Activated B cell treated with CpG ODN at 0.5 μM for 24 hours (primary cell): Measurements from ENCODE around the gene DAO. TPM values are rescaled to one million over a fixed set of nuclear protein-coding genes. Genes with fewer than 3 reads are reported as not detected.
"Not testable (repeated sequence)": the region's sequence is repeated elsewhere in the genome, so short reads cannot be mapped to it uniquely, and the experiment has no call there.

Experiments
- ATAC-seq: fragments of 200-7000 bp; cut with Tn5 transposase; one replicate; pipeline ENCODE4 v1.10.0; 2021; ENCODE audit warnings: low read depth, mild to moderate bottlenecking, moderate library complexity
- CTCF ChIA-PET: fragments of 350-600 bp; sonication (Branson Sonifier 250); formaldehyde crosslinking; loops from one replicate; lab custom pipeline; 2021; ENCODE audit warnings: antibody characterized with exemption; lab: Charles Lee
- POLR2A ChIA-PET: fragments of 350-600 bp; sonication (Branson Sonifier 250); formaldehyde crosslinking; loops from one replicate; lab custom pipeline; 2021; ENCODE audit warnings: antibody characterized with exemption; lab: Charles Lee
- DNase-seq: peaks from one replicate; pipeline ENCODE4 v3.0.0; 2022
- H3K27ac Mint-ChIP-seq: one replicate; pipeline ENCODE4 v1.8.0; 2020; ENCODE audit warnings: mixed read lengths
- H3K27me3 Mint-ChIP-seq: one replicate; pipeline ENCODE4 v1.8.0; 2021; ENCODE audit warnings: mixed read lengths
- H3K36me3 Mint-ChIP-seq: one replicate; pipeline ENCODE4 v1.8.0; 2021; ENCODE audit warnings: low read depth, mixed read lengths
- H3K4me1 Mint-ChIP-seq: one replicate; pipeline ENCODE4 v1.8.0; 2021; ENCODE audit warnings: mixed read lengths
- H3K4me3 Mint-ChIP-seq: one replicate; pipeline ENCODE4 v1.8.0; 2020; ENCODE audit warnings: mild to moderate bottlenecking, mixed read lengths
- H3K9me3 Mint-ChIP-seq: one replicate; pipeline ENCODE4 v1.8.0; 2020; ENCODE audit warnings: mixed read lengths
- CTCF ChIP-seq: fragments of 200-600 bp; IDR thresholded peaks from one replicate; pipeline ENCODE4 v1.8.0; 2022; ENCODE audit warnings: antibody characterized with exemption, mild to moderate bottlenecking
- intact Hi-C: fragments of 100-400 bp; cut with micrococcal nuclease; formaldehyde crosslinking; loops from one replicate; pipeline ENCODE4 v1.15.1; 2024
- total RNA-seq: library from RNA; stranded (reverse); gene quantifications from 2 replicates; pipeline ENCODE4 v1.2.3, GENCODE V29; 2022

The DAO gene
- total RNA-seq, 1 donor from 2014 or later = not detected

GRCh38 chr12:108838194-108839017, 41.5 kb upstream of the DAO start:
- H3K4me3 Mint-ChIP-seq = peak overlapping the region; percentile 9
- intact Hi-C loops = loop anchor here (2.0 kb wide), 1 partner anchor 14 kb away; no protein-coding TSS in a partner anchor
- H3K36me3 Mint-ChIP-seq = peaks cover 30% of the 10 kb centered on the region
- TF ChIP-seq CTCF = no peak
- no peaks in the 10 kb centered on the region for H3K9me3 Mint-ChIP-seq
- ChIA-PET POLR2A (interaction anchor here (0.6 to 2.0 kb wide), 9 partner anchors 9 to 276 kb away, joined by 3 to 19 read pairs (median 5); partner anchors contain the start of genes ISCU and SSH1), CTCF (interaction anchor here (0.8 to 1.0 kb wide), 3 partner anchors 35 to 174 kb away, joined by 3 read pairs; no protein-coding TSS in a partner anchor)
- DNase-seq = no peak
- H3K27ac Mint-ChIP-seq = peak overlapping the region; percentile 79
- no peaks in the 10 kb centered on the region for H3K27me3 Mint-ChIP-seq
- ATAC-seq = peak; percentile 95
- peaks cover 17% of the 10 kb centered on the region for H3K4me1 Mint-ChIP-seq

- Mint-ChIP-seq H3K4me3 (no peak overlapping the region), H3K27ac (no peak overlapping the region), H3K4me1 (peaks cover 17% of the 10 kb centered on the region), H3K36me3 (peaks cover 23% of the 10 kb centered on the region), H3K27me3 (no peaks in the 10 kb centered on the region), H3K9me3 (no peaks in the 10 kb centered on the region)
- no peak for TF ChIP-seq CTCF
- DNase-seq = no peak
- CTCF ChIA-PET = interaction anchor here (0.8 to 1.0 kb wide), 2 partner anchors 45 to 175 kb away, joined by 3 read pairs; no protein-coding TSS in a partner anchor
- intact Hi-C loops = loop anchor here (2.0 kb wide), 1 partner anchor 14 kb away; no protein-coding TSS in a partner anchor
- POLR2A ChIA-PET = interaction anchor here (0.6 to 2.0 kb wide), 8 partner anchors 9 to 271 kb away, joined by 3 to 19 read pairs (median 5); partner anchors contain the start of gene SSH1
- ATAC-seq = no peak
Measured at GRCh38 chr12:108839018-108839889, 40.6 kb upstream of the DAO start.

GRCh38 chr12:108839890-108840230, 40.0 kb upstream of the DAO start:
- Mint-ChIP-seq H3K4me1 (peaks cover 17% of the 10 kb centered on the region), H3K4me3 (no peak overlapping the region), H3K27ac (no peak overlapping the region), H3K36me3 (peaks cover 17% of the 10 kb centered on the region), H3K27me3 (no peaks in the 10 kb centered on the region), H3K9me3 (no peaks in the 10 kb centered on the region)
- no peak for TF ChIP-seq CTCF
- no peak for ATAC-seq
- no peak for DNase-seq
- POLR2A ChIA-PET = no interaction called here
- CTCF ChIA-PET = no interaction called here
- intact Hi-C loops = loop anchor here (2.0 kb wide), 1 partner anchor 15 kb away; no protein-coding TSS in a partner anchor

- no peaks in the 10 kb centered on the region for H3K9me3 Mint-ChIP-seq
- no peak overlapping the region for H3K4me3 Mint-ChIP-seq
- TF ChIP-seq CTCF = no peak
- peaks cover 17% of the 10 kb centered on the region for H3K4me1 Mint-ChIP-seq
- H3K36me3 Mint-ChIP-seq = peaks cover 12% of the 10 kb centered on the region
- H3K27ac Mint-ChIP-seq = no peak overlapping the region
- CTCF ChIA-PET = interaction anchor here (0.7 kb wide), 1 partner anchor 71 kb away, joined by 3 read pairs; no protein-coding TSS in a partner anchor
- no peaks in the 10 kb centered on the region for H3K27me3 Mint-ChIP-seq
- no peak for ATAC-seq
- no peak for DNase-seq
- intact Hi-C loops = no loop called here
- POLR2A ChIA-PET = no interaction called here
Measured at GRCh38 chr12:108840605-108841332, 39.1 kb upstream of the DAO start.

- H3K4me3 Mint-ChIP-seq, ATAC-seq, H3K27ac Mint-ChIP-seq, H3K9me3 Mint-ChIP-seq, H3K27me3 Mint-ChIP-seq, DNase-seq, intact Hi-C loops, CTCF ChIA-PET: not testable (repeated sequence)
- Mint-ChIP-seq H3K36me3 (peaks cover 22% of the 10 kb centered on the region), H3K4me1 (peaks cover 17% of the 10 kb centered on the region)
- POLR2A ChIA-PET = interaction anchor here (0.7 kb wide), 1 partner anchor 1743 kb away, joined by 3 read pairs; no protein-coding TSS in a partner anchor
Measured at GRCh38 chr12:108841825-108842224, 38.1 kb upstream of the DAO start.
